HEK293 (cell line): ENCODE measurements around the gene DDIT4.
"Not testable (repeated sequence)": the region's sequence is repeated elsewhere in the genome, so short reads cannot be mapped to it uniquely, and the experiment has no call there.

Source experiments
- CTCF ChIA-PET: fragments of 350-600 bp; formaldehyde crosslinking; extraction: SDS; loops from one replicate; lab custom pipeline; 2021; ENCODE audit warnings: antibody characterized with exemption; lab: Yijun Ruan, JAX
- POLR2A ChIA-PET: fragments of 300-600 bp; formaldehyde crosslinking; extraction: SDS; loops from one replicate; lab custom pipeline; 2020; ENCODE audit warnings: antibody characterized with exemption, inconsistent platforms; lab: Yijun Ruan, JAX
- H3K27ac ChIP-seq: fragments of 200-500 bp; sonication (Bioruptor generic); 2 replicates; pipeline ENCODE4 v1.5.1; 2014; ENCODE audit warnings: low read depth, low read length, control low read depth, inconsistent platforms; ENCODE audit errors: extremely low read depth
- H3K36me3 ChIP-seq, 2 experiments: fragments of 200-500 bp in 1 of 2; sonication (Bioruptor generic) in 1 of 2; 1 replicate in 1 of 2; 2 replicates in 1 of 2; pipeline ENCODE4 v1.5.1; 2014 to 2017; ENCODE audit warnings: inconsistent platforms in 2 of 2, low read length in 2 of 2; ENCODE audit not compliant: control insufficient read depth in 2 of 2, insufficient read depth in 1 of 2
- H3K4me1 ChIP-seq: fragments of 200-500 bp; sonication (Bioruptor generic); 2 replicates; pipeline ENCODE4 v1.5.1; 2014; ENCODE audit warnings: mild to moderate bottlenecking, low read length, inconsistent platforms; ENCODE audit not compliant: control insufficient read depth, insufficient read depth
- H3K4me3 ChIP-seq: 2 replicates; pipeline ENCODE4 v1.5.1; 2011; ENCODE audit warnings: low read depth, mild to moderate bottlenecking, control low read depth, low read length, moderate library complexity
- H3K9me3 ChIP-seq: fragments of 200-500 bp; sonication (Bioruptor generic); 2 replicates; pipeline ENCODE4 v1.5.1; 2014; ENCODE audit warnings: low read depth, low read length, inconsistent platforms; ENCODE audit not compliant: control insufficient read depth, insufficient read depth
- FEZF1 ChIP-seq: fragments of 450-650 bp; formaldehyde crosslinking; IDR thresholded peaks from 2 replicates; pipeline ENCODE4 v1.5.1; 2016; ENCODE audit warnings: missing biosample characterization, missing genetic modification characterization
- KLF7 ChIP-seq: fragments of 450-650 bp; formaldehyde crosslinking; IDR thresholded peaks from 2 replicates; pipeline ENCODE4 v1.5.1; 2016; ENCODE audit warnings: missing biosample characterization, missing genetic modification characterization, borderline replicate concordance
- MYNN ChIP-seq: fragments of 450-650 bp; formaldehyde crosslinking; IDR thresholded peaks from 2 replicates; pipeline ENCODE4 v1.5.1; 2016; ENCODE audit warnings: missing biosample characterization, missing genetic modification characterization, borderline replicate concordance
- MZF1 ChIP-seq: fragments of 450-650 bp; formaldehyde crosslinking; IDR thresholded peaks from 2 replicates; pipeline ENCODE4 v1.5.1; 2017; ENCODE audit warnings: missing biosample characterization, missing genetic modification characterization, borderline replicate concordance
- OVOL3 ChIP-seq: fragments of 450-650 bp; formaldehyde crosslinking; IDR thresholded peaks from 2 replicates; pipeline ENCODE4 v1.5.1; 2016; ENCODE audit warnings: missing biosample characterization, missing genetic modification characterization
- ZBTB1 ChIP-seq: fragments of 450-650 bp; formaldehyde crosslinking; IDR thresholded peaks from 2 replicates; pipeline ENCODE4 v1.5.1; 2016; ENCODE audit warnings: missing biosample characterization, missing genetic modification characterization
- ZBTB21 ChIP-seq: fragments of 450-650 bp; formaldehyde crosslinking; IDR thresholded peaks from 2 replicates; pipeline ENCODE4 v1.5.1; 2017; ENCODE audit warnings: missing biosample characterization, missing genetic modification characterization
- ZEB2 ChIP-seq: fragments of 450-650 bp; formaldehyde crosslinking; IDR thresholded peaks from 2 replicates; pipeline ENCODE4 v1.5.1; 2016; ENCODE audit warnings: missing biosample characterization, missing genetic modification characterization
- ZNF121 ChIP-seq: fragments of 450-650 bp; formaldehyde crosslinking; IDR thresholded peaks from 2 replicates; pipeline ENCODE4 v1.5.1; 2016; ENCODE audit warnings: missing biosample characterization, missing genetic modification characterization
- ZNF146 ChIP-seq: fragments of 450-650 bp; formaldehyde crosslinking; IDR thresholded peaks from 2 replicates; pipeline ENCODE4 v1.5.1; 2016; ENCODE audit warnings: missing biosample characterization, missing genetic modification characterization
- ZNF155 ChIP-seq: fragments of 450-650 bp; formaldehyde crosslinking; IDR thresholded peaks from 2 replicates; pipeline ENCODE4 v1.5.1; 2016; ENCODE audit warnings: missing biosample characterization, missing genetic modification characterization
- ZNF19 ChIP-seq: fragments of 450-650 bp; formaldehyde crosslinking; IDR thresholded peaks from 2 replicates; pipeline ENCODE4; 2016; ENCODE audit warnings: missing biosample characterization, missing genetic modification characterization, low read depth
- ZNF223 ChIP-seq: fragments of 450-650 bp; formaldehyde crosslinking; IDR thresholded peaks from 2 replicates; pipeline ENCODE4 v1.5.1; 2016; ENCODE audit warnings: missing biosample characterization, missing genetic modification characterization
- ZNF23 ChIP-seq: fragments of 450-650 bp; formaldehyde crosslinking; IDR thresholded peaks from 2 replicates; pipeline ENCODE4 v1.5.1; 2016; ENCODE audit warnings: missing biosample characterization, missing genetic modification characterization, borderline replicate concordance
- ZNF24 ChIP-seq: fragments of 450-650 bp; formaldehyde crosslinking; IDR thresholded peaks from 2 replicates; pipeline ENCODE4 v1.5.1; 2016; ENCODE audit warnings: missing biosample characterization, missing genetic modification characterization
- ZNF404 ChIP-seq: fragments of 450-650 bp; formaldehyde crosslinking; IDR thresholded peaks from 2 replicates; pipeline ENCODE4 v1.5.1; 2017; ENCODE audit warnings: missing biosample characterization, missing genetic modification characterization
- ZNF426 ChIP-seq: fragments of 450-650 bp; formaldehyde crosslinking; IDR thresholded peaks from 2 replicates; pipeline ENCODE4 v1.5.1; 2017; ENCODE audit warnings: missing biosample characterization, missing genetic modification characterization, mild to moderate bottlenecking, inconsistent platforms, moderate library complexity
- ZNF433 ChIP-seq: fragments of 450-650 bp; formaldehyde crosslinking; IDR thresholded peaks from 2 replicates; pipeline ENCODE4 v1.5.1; 2016; ENCODE audit warnings: missing biosample characterization, missing genetic modification characterization, low read depth
- ZNF501 ChIP-seq: fragments of 450-650 bp; formaldehyde crosslinking; IDR thresholded peaks from 2 replicates; pipeline ENCODE4 v1.5.1; 2016; ENCODE audit warnings: missing biosample characterization, missing genetic modification characterization
- ZNF514 ChIP-seq: fragments of 450-650 bp; formaldehyde crosslinking; IDR thresholded peaks from 2 replicates; pipeline ENCODE4 v1.5.1; 2016; ENCODE audit warnings: missing biosample characterization, missing genetic modification characterization
- ZNF558 ChIP-seq: fragments of 450-650 bp; formaldehyde crosslinking; IDR thresholded peaks from 2 replicates; pipeline ENCODE4 v1.5.1; 2016; ENCODE audit warnings: missing biosample characterization, missing genetic modification characterization
- ZNF610 ChIP-seq: fragments of 450-650 bp; formaldehyde crosslinking; IDR thresholded peaks from 2 replicates; pipeline ENCODE4 v1.5.1; 2016; ENCODE audit warnings: missing biosample characterization, missing genetic modification characterization, borderline replicate concordance
- ZNF629 ChIP-seq: fragments of 450-650 bp; formaldehyde crosslinking; IDR thresholded peaks from 2 replicates; pipeline ENCODE4 v1.5.1; 2017; ENCODE audit warnings: missing biosample characterization, missing genetic modification characterization
- ZNF791 ChIP-seq: fragments of 450-650 bp; formaldehyde crosslinking; IDR thresholded peaks from 2 replicates; pipeline ENCODE4 v1.5.1; 2016; ENCODE audit warnings: missing biosample characterization, missing genetic modification characterization
- TF ChIP-seq, protein P1 (sequence below): fragments of 450-650 bp; formaldehyde crosslinking; conservative IDR thresholded peaks from 2 replicates; pipeline ENCODE4 v1.5.1; 2016; ENCODE audit warnings: low read depth, missing biosample characterization, missing genetic modification characterization
- TF ChIP-seq, protein P2 (sequence below): fragments of 450-650 bp; formaldehyde crosslinking; IDR thresholded peaks from 2 replicates; pipeline ENCODE4 v1.5.1; 2016; ENCODE audit warnings: missing biosample characterization, missing genetic modification characterization
- TF ChIP-seq, protein P3 (sequence below): fragments of 450-650 bp; formaldehyde crosslinking; IDR thresholded peaks from 2 replicates; pipeline ENCODE4 v1.5.1; 2016; ENCODE audit warnings: missing biosample characterization, missing genetic modification characterization

DDIT4 gene

DNA sequence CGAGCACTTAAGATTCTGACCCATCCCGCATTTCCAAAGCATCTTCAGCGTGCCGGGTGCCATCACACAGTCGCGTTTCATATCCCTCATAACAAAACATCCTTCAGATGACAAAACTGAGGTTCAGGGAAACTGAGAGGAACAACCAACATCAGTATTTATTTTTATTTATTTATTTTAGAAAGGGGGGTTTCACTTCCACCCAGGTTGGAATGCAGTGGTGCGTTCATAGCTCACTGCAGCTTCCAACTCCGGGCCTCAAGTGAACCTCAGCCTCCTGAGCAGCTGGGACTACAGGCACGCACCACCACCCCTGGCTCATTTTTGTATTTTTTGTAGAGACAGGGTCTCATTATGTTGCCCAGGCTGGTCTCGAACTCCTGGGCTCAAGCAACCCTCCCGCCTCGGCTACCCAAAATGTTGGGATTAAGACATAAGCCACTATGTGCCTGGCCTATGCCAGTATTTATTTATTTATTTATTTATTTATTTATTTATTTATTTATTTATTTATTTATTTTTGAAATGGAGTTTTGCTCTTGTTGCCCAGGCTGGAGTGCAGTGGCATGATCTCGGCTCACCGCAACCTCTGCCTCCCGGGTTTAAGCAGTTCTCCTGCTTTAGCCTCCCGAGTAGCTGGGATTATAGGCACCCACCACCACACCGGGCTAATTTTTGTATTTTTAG lies 24.4 kb upstream of the DDIT4 start:
- H3K27ac ChIP-seq: peak overlapping the region; percentile 71; the same call in 1 of the 2 replicates
- CTCF ChIA-PET, H3K4me3 ChIP-seq, H3K9me3 ChIP-seq, H3K36me3 ChIP-seq: not testable (repeated sequence)
- H3K4me1 ChIP-seq: peaks cover 14% of the 10 kb centered on the region
- POLR2A ChIA-PET: interaction anchor here (0.6 to 1.0 kb wide), 2 partner anchors 24 to 73 kb away, joined by 3 read pairs; partner anchors contain the start of gene DDIT4
- TF ChIP-seq ZNF501 (tag by site-specific recombination) (peak; percentile 80; the same call in 1 of the 2 replicates), ZNF791 (peak; percentile 76), ZNF24 (tag by site-specific recombination) (peak; percentile 59; the same call in 1 of the 2 replicates), ZNF629 (tag by site-specific recombination) (peak; percentile 81), ZNF558 (tag by site-specific recombination) (peak; percentile 93), OVOL3 (tag by site-specific recombination) (peak; percentile 87), ZEB2 (tag by site-specific recombination) (0 out of 2 replicates have a peak, but pooled peaks have one; percentile 42), ZBTB1 (tag by site-specific recombination) (peak; percentile 73; the same call in 1 of the 2 replicates), ZNF514 (tag by site-specific recombination) (peak; percentile 94), ZNF19 (peak; percentile 87; the same call in 1 of the 2 replicates), ZNF404 (tag by site-specific recombination) (peak; percentile 97), MZF1 (tag by site-specific recombination) (peak; percentile 71; the same call in 1 of the 2 replicates), ZNF155 (0 out of 2 replicates have a peak, but pooled peaks have one; percentile 36), FEZF1 (peak; percentile 10; the same call in 1 of the 2 replicates), ZNF23 (tag by site-specific recombination) (0 out of 2 replicates have a peak, but pooled peaks have one; percentile 30), MYNN (peak; percentile 56; the same call in 1 of the 2 replicates), ZNF121 (tag by site-specific recombination) (peak; percentile 63), KLF7 (tag by site-specific recombination) (peak; percentile 84; the same call in 1 of the 2 replicates), ZNF146 (peak; percentile 28; the same call in 1 of the 2 replicates), ZBTB21 (tag by site-specific recombination) (peak; percentile 61), ZNF426 (tag by site-specific recombination) (peak; percentile 99), ZNF223 (tag by site-specific recombination) (peak; percentile 72; the same call in 1 of the 2 replicates), ZNF610 (tag by site-specific recombination) (peak; percentile 77), ZNF433 (tag by site-specific recombination) (peak; percentile 97)
- TF ChIP-seq, protein P1, sequence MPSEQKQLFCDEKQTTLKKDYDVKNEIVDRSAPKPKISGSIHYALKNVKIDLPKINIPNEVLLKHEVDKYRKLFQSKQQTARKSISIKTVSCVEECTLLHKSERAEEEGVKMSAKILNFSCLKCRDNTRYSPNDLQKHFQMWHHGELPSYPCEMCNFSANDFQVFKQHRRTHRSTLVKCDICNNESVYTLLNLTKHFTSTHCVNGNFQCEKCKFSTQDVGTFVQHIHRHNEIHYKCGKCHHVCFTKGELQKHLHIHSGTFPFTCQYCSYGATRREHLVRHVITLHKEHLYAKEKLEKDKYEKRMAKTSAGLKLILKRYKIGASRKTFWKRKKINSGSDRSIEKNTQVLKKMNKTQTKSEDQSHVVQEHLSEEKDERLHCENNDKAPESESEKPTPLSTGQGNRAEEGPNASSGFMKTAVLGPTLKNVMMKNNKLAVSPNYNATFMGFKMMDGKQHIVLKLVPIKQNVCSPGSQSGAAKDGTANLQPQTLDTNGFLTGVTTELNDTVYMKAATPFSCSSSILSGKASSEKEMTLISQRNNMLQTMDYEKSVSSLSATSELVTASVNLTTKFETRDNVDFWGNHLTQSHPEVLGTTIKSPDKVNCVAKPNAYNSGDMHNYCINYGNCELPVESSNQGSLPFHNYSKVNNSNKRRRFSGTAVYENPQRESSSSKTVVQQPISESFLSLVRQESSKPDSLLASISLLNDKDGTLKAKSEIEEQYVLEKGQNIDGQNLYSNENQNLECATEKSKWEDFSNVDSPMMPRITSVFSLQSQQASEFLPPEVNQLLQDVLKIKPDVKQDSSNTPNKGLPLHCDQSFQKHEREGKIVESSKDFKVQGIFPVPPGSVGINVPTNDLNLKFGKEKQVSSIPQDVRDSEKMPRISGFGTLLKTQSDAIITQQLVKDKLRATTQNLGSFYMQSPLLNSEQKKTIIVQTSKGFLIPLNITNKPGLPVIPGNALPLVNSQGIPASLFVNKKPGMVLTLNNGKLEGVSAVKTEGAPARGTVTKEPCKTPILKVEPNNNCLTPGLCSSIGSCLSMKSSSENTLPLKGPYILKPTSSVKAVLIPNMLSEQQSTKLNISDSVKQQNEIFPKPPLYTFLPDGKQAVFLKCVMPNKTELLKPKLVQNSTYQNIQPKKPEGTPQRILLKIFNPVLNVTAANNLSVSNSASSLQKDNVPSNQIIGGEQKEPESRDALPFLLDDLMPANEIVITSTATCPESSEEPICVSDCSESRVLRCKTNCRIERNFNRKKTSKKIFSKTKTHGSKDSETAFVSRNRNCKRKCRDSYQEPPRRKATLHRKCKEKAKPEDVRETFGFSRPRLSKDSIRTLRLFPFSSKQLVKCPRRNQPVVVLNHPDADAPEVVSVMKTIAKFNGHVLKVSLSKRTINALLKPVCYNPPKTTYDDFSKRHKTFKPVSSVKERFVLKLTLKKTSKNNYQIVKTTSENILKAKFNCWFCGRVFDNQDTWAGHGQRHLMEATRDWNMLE (tag by site-specific recombination): peak; percentile 97
- TF ChIP-seq, protein P2, sequence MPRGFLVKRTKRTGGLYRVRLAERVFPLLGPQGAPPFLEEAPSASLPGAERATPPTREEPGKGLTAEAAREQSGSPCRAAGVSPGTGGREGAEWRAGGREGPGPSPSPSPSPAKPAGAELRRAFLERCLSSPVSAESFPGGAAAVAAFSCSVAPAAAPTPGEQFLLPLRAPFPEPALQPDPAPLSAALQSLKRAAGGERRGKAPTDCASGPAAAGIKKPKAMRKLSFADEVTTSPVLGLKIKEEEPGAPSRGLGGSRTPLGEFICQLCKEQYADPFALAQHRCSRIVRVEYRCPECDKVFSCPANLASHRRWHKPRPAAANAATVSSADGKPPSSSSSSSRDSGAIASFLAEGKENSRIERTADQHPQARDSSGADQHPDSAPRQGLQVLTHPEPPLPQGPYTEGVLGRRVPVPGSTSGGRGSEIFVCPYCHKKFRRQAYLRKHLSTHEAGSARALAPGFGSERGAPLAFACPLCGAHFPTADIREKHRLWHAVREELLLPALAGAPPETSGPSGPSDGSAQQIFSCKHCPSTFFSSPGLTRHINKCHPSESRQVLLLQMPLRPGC (tag by site-specific recombination): peak; percentile 43; the same call in 1 of the 2 replicates
- TF ChIP-seq, protein P3, sequence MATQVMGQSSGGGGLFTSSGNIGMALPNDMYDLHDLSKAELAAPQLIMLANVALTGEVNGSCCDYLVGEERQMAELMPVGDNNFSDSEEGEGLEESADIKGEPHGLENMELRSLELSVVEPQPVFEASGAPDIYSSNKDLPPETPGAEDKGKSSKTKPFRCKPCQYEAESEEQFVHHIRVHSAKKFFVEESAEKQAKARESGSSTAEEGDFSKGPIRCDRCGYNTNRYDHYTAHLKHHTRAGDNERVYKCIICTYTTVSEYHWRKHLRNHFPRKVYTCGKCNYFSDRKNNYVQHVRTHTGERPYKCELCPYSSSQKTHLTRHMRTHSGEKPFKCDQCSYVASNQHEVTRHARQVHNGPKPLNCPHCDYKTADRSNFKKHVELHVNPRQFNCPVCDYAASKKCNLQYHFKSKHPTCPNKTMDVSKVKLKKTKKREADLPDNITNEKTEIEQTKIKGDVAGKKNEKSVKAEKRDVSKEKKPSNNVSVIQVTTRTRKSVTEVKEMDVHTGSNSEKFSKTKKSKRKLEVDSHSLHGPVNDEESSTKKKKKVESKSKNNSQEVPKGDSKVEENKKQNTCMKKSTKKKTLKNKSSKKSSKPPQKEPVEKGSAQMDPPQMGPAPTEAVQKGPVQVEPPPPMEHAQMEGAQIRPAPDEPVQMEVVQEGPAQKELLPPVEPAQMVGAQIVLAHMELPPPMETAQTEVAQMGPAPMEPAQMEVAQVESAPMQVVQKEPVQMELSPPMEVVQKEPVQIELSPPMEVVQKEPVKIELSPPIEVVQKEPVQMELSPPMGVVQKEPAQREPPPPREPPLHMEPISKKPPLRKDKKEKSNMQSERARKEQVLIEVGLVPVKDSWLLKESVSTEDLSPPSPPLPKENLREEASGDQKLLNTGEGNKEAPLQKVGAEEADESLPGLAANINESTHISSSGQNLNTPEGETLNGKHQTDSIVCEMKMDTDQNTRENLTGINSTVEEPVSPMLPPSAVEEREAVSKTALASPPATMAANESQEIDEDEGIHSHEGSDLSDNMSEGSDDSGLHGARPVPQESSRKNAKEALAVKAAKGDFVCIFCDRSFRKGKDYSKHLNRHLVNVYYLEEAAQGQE (tag by site-specific recombination): peak; percentile 89
